Pancreas (tissue), 10 donors: Measurements from ENCODE around the gene CLSTN2. TPM values are rescaled to one million over a fixed set of nuclear protein-coding genes. Genes with fewer than 3 reads are reported as not detected.

Experiments
- ATAC-seq, 4 donors: fragments of 200-7000 bp; cut with Tn5 transposase; one replicate each; pipeline versions ENCODE4 v1.8.0 to v1.9.1; 2020; ENCODE audit warnings: mild to moderate bottlenecking in 4 of 4, moderate library complexity in 4 of 4
- DNase-seq, 6 donors: peaks; one replicate each; pipeline ENCODE4 v3.0.0-alpha.2; 2020
- FAIRE-seq: peaks from 2 replicates; lab custom pipeline; 2012; peaks lifted over from hg19 to GRCh38; lab: Jason Lieb, UNC
- H3K27ac ChIP-seq, 4 donors: fragments of 200-600 bp; sonication (generic); 1 replicate in 3 of 4; 2 replicates in 1 of 4; pipeline versions ENCODE4 v1.5.0 to v1.8.0; 2020
- H3K27me3 ChIP-seq, 4 donors: fragments of 200-600 bp; one replicate each; pipeline ENCODE4 v1.8.0; 2021
- H3K36me3 ChIP-seq, 3 donors: fragments of 200-600 bp; sonication (generic) in 1 of 3; one replicate each; pipeline versions ENCODE4 v1.5.0 to v1.8.0; 2020 to 2021
- H3K4me1 ChIP-seq, 3 donors: fragments of 200-600 bp; one replicate each; pipeline ENCODE4 v1.8.0; 2021
- H3K4me3 ChIP-seq, 4 donors: fragments of 200-600 bp; sonication (generic) in 2 of 4; one replicate each; pipeline versions ENCODE4 v1.5.0 to v1.8.0; 2020 to 2021
- H3K9me3 ChIP-seq, 4 donors: fragments of 200-600 bp; one replicate each; pipeline ENCODE4 v1.8.0; 2021
- CTCF ChIP-seq, 4 donors: fragments of 200-600 bp; sonication (generic) in 3 of 4; IDR thresholded peaks; one replicate each; pipeline versions ENCODE4 v1.5.0 to v1.8.0; 2021; ENCODE audit warnings: antibody characterized with exemption in 4 of 4
- WGBS, 2 donors: extraction: QIAGEN DNeasy Blood & Tissue Kit; methylation state at CpG; one replicate each; pipeline ENCODE4 v1.1.7; 2013; 5-methylcytosine and 5-hydroxymethylcytosine counted together
- intact Hi-C, 3 donors: fragments of 100-400 bp; cut with DNase I; formaldehyde crosslinking; loops; one replicate each; pipeline versions ENCODE4 v1.11.1 to v1.14.2; 2022
- polyA plus RNA-seq, 2 donors: library from polyadenylated mRNA; stranded (reverse); fragments of 200-250 nt; gene quantifications; one replicate each; pipeline ENCODE4 v1.2.3, GENCODE V29; 2013
- total RNA-seq, 6 donors: library from RNA; stranded (reverse); fragmentation: NEBNext Ultra II Directional in 4 of 6; extraction: Animal tissue kit (Norgen Biotek cat#: 25700) in 4 of 6; gene quantifications; one replicate each; pipeline versions ENCODE4 v1.2.1 to v1.2.4, GENCODE V29; 2021 to 2023
- donor health status: healthy with polysubstance abuse.
- donor health status: DM: no; HTN: no; CAD: no; lungs with moderate emphysema.
- donor health status: DM: no; HTN: no; CAD: no.
- donor health status: control.
- donor health status: control.
- donor health status: Bipolar disorder and iron deficiency.
- donor health status: DM: yes; HTN: yes; CAD: no.
- donor health status: DM: no; HTN: no; CAD: no.
- donor health status: DM: no; HTN: no; CAD: no.
- donor health status: DM: yes; HTN: yes; CAD: no.

Gene CLSTN2
- total and polyA plus RNA-seq, 8 donors = 0.65 to 9.3 (median 2.9) TPM

GRCh38 chr3:140093742-140094141 is 158.8 kb downstream of the CLSTN2 start:
- Histone ChIP-seq H3K27me3 (no peaks in the 10 kb centered on the region), H3K4me1 (peaks cover 0 to 4% (median 0%) of the 10 kb centered on the region in 3 donors), H3K36me3 (no peaks in the 10 kb centered on the region), H3K27ac (no peak overlapping the region), H3K4me3 (no peak overlapping the region), H3K9me3 (no peaks in the 10 kb centered on the region)
- peak in 4 of 6 donors; percentile 41 to 80 (median 68) for DNase-seq
- WGBS, 2 donors = 25 to 28% methylated on average over 5 of the region's 5 CpGs
- FAIRE-seq = peak; percentile 47
- intact Hi-C loops = no loop called here
- TF ChIP-seq CTCF (IDR thresholded peaks at IDR 0.05) = no peak
- peak; percentile 78 to 96 (median 93) for ATAC-seq

- no peak overlapping the region for H3K27ac ChIP-seq
- no peak for TF ChIP-seq CTCF (IDR thresholded peaks at IDR 0.05)
- FAIRE-seq (no peak), ATAC-seq (no peak), DNase-seq (no peak)
- 95 to 97% methylated on average over 1 of the region's 1 CpG for WGBS, 2 donors
- H3K9me3 ChIP-seq = no peaks in the 10 kb centered on the region
- no peaks in the 10 kb centered on the region for H3K27me3 ChIP-seq
- H3K36me3 ChIP-seq = no peaks in the 10 kb centered on the region
- intact Hi-C loops = no loop called here
- H3K4me3 ChIP-seq = no peak overlapping the region
- peaks cover 0 to 4% (median 0%) of the 10 kb centered on the region in 3 donors for H3K4me1 ChIP-seq
Observed at GRCh38 chr3:140094487-140094886, 159.5 kb downstream of the CLSTN2 start.

- no peak overlapping the region for H3K4me3 ChIP-seq
- peaks cover 0 to 4% (median 0%) of the 10 kb centered on the region in 3 donors for H3K4me1 ChIP-seq
- no peaks in the 10 kb centered on the region for H3K27me3 ChIP-seq
- FAIRE-seq = no peak
- no peaks in the 10 kb centered on the region for H3K9me3 ChIP-seq
- DNase-seq = no peak
- no peak for TF ChIP-seq CTCF (IDR thresholded peaks at IDR 0.05)
- H3K27ac ChIP-seq = no peak overlapping the region
- intact Hi-C loops = no loop called here
- H3K36me3 ChIP-seq = no peaks in the 10 kb centered on the region
- WGBS, 2 donors = 83 to 84% methylated on average over 3 of the region's 3 CpGs
- no peak for ATAC-seq
Observed at GRCh38 chr3:140096037-140096436, 161.1 kb downstream of the CLSTN2 start.

GRCh38 chr3:140097874-140098635 is 163.1 kb downstream of the CLSTN2 start:
- TF ChIP-seq CTCF (IDR thresholded peaks at IDR 0.05) = no peak
- ATAC-seq (no peak), DNase-seq (no peak), FAIRE-seq (no peak)
- intact Hi-C loops = no loop called here
- 77 to 84% methylated on average over 3 of the region's 3 CpGs for WGBS, 2 donors
- Histone ChIP-seq H3K27me3 (no peaks in the 10 kb centered on the region), H3K36me3 (no peaks in the 10 kb centered on the region), H3K4me3 (no peak overlapping the region), H3K9me3 (no peaks in the 10 kb centered on the region), H3K4me1 (peaks cover 0 to 4% (median 0%) of the 10 kb centered on the region in 3 donors), H3K27ac (no peak overlapping the region)

- intact Hi-C loops = no loop called here
- no peak overlapping the region for H3K27ac ChIP-seq
- no peak for TF ChIP-seq CTCF (IDR thresholded peaks at IDR 0.05)
- 92 to 99% methylated on average over 7 of the region's 7 CpGs for WGBS, 2 donors
- no peaks in the 10 kb centered on the region for H3K36me3 ChIP-seq
- H3K9me3 ChIP-seq = no peaks in the 10 kb centered on the region
- DNase-seq (no peak), ATAC-seq (no peak), FAIRE-seq (no peak)
- H3K27me3 ChIP-seq = no peaks in the 10 kb centered on the region
- no peak overlapping the region for H3K4me3 ChIP-seq
- H3K4me1 ChIP-seq = no peaks in the 10 kb centered on the region
Observed at GRCh38 chr3:140100479-140100878, 165.5 kb downstream of the CLSTN2 start.
